Heart left ventricle (tissue), 16 donors: ENCODE results near the gene CAMTA1. TPM values are rescaled to one million over a fixed set of nuclear protein-coding genes. Genes with fewer than 3 reads are reported as not detected.

ENCODE experiments used
- ATAC-seq, 4 donors: fragments of 200-7000 bp; cut with Tn5 transposase; one replicate each; pipeline ENCODE4 v1.9.1; 2020 to 2022; ENCODE audit warnings: moderate library complexity in 4 of 4, mild to moderate bottlenecking in 3 of 4, moderate number of reproducible peaks in 1 of 4
- DNase-seq, 5 donors: peaks; one replicate each; pipeline ENCODE4 v3.0.0-alpha.2; 2020
- H3K27ac ChIP-seq, 12 donors: fragments of 200-600 bp; sonication (generic) in 4 of 12; one replicate each; pipeline versions ENCODE4 v1.5.0 to v1.8.0; 2016 to 2022; ENCODE audit warnings: mild to moderate bottlenecking in 2 of 12
- H3K27me3 ChIP-seq, 9 donors: fragments of 200-600 bp; sonication (generic) in 2 of 9; one replicate each; pipeline versions ENCODE4 v1.5.1 to v1.8.0; 2016 to 2022; ENCODE audit warnings: mild to moderate bottlenecking in 3 of 9
- H3K36me3 ChIP-seq, 9 donors: fragments of 200-600 bp; sonication (generic) in 2 of 9; one replicate each; pipeline versions ENCODE4 v1.5.0 to v1.8.0; 2018 to 2022; ENCODE audit warnings: mild to moderate bottlenecking in 2 of 9
- H3K4me1 ChIP-seq, 12 donors: fragments of 200-600 bp; sonication (generic) in 4 of 12; one replicate each; pipeline versions ENCODE4 v1.5.0 to v1.8.0; 2016 to 2022; ENCODE audit warnings: mild to moderate bottlenecking in 3 of 12
- H3K4me3 ChIP-seq, 12 donors: fragments of 200-600 bp; sonication (generic) in 4 of 12; one replicate each; pipeline versions ENCODE4 v1.5.0 to v1.8.0; 2017 to 2022; ENCODE audit warnings: mild to moderate bottlenecking in 9 of 12, moderate library complexity in 4 of 12
- H3K9me3 ChIP-seq, 12 donors: fragments of 200-600 bp; sonication (generic) in 4 of 12; one replicate each; pipeline versions ENCODE4 v1.5.0 to v1.8.0; 2016 to 2022; ENCODE audit warnings: mild to moderate bottlenecking in 1 of 12
- POLR2A ChIP-seq, 2 donors: fragments of 450-650 bp; IDR thresholded peaks; one replicate each; pipeline ENCODE4 v1.6.1; 2017; ENCODE audit warnings: antibody characterized with exemption in 2 of 2, mild to moderate bottlenecking in 2 of 2, moderate library complexity in 2 of 2
- WGBS, 4 donors: extraction: QIAGEN DNeasy Blood & Tissue Kit in 2 of 4; methylation state at CpG; one replicate each; pipeline versions ENCODE4 v1.1.5 to v1.1.7; 2013 to 2018; 5-methylcytosine and 5-hydroxymethylcytosine counted together
- intact Hi-C, 10 donors: fragments of 100-400 bp; cut with DNase I; formaldehyde crosslinking; loops; one replicate each; pipeline versions ENCODE4 v1.11.1 to v1.14.2; 2022
- polyA plus RNA-seq, 2 donors: library from polyadenylated mRNA; stranded (reverse); fragments of 200-250 nt; gene quantifications; one replicate each; pipeline ENCODE4 v1.2.3, GENCODE V29; 2013
- total RNA-seq, 9 donors: library from RNA; depleted of rRNA in 2 of 9; stranded (reverse); fragments of >200 nt in 2 of 9; fragmentation: NEBNext Ultra II Directional in 3 of 9; extraction: Animal tissue kit (Norgen Biotek cat#: 25700) in 3 of 9; gene quantifications; one replicate each; pipeline versions ENCODE4 v1.1.0 to v1.2.4, GENCODE V29; 2016 to 2023
- TF ChIP-seq, protein P1 (sequence below), 12 donors: fragments of 200-600 bp; sonication (generic) in 4 of 12; IDR thresholded peaks; one replicate each; pipeline versions ENCODE4 v1.5.0 to v1.8.0; 2018 to 2022; ENCODE audit warnings: antibody characterized with exemption in 12 of 12, mild to moderate bottlenecking in 5 of 12
- donor health status: ischemic (EF 13 %, LVEDD 7.1; RV severe dilation, severe dysfunction).
- donor health status: healthy with polysubstance abuse.
- donor health status: DM: no; HTN: yes; CAD: no.
- donor health status: DM: no; HTN: no; CAD: no.
- donor health status: ischemic (EF 25% LVEDD 6.9; RV normal size, moderate dysfunction).
- donor health status: ischemic (EF 25% LVEDD 5.7; RV mildly dilated, moderate dysfunction).
- donor health status: healthy.
- donor health status: DM: yes; HTN: yes; CAD: no.
- donor health status: ischemic (EF 35%, LVEDD 5.7; RV mildly dilated, moderate dysfunction).
- donor health status: nonischemic (EF 11% LVEDD 7.7; RV severe dilation, severe dysfunction).
- donor health status: DM: yes; HTN: yes; CAD: no.
- donor health status: PGD.
- donor health status: ischemic (EF 29% LVEDD 5.4; RV normal size, mild dysfunction).
- donor health status: nonischemic (EF 23%, LVEDD 6.1; RV moderate dilation, normal function).

Gene CAMTA1
- total and polyA plus RNA-seq, 11 donors: 114 to 303 (median 137) TPM

- 66 to 74% (median 70%) methylated on average over 13 of the region's 13 CpGs for WGBS, 4 donors
- intact Hi-C loops: no loop called here
- H3K9me3 ChIP-seq: no peaks in the 10 kb centered on the region
- ATAC-seq (no peak), DNase-seq (no peak)
- TF ChIP-seq POLR2A (IDR thresholded peaks at IDR 0.05): no peak
- TF ChIP-seq, protein P1, sequence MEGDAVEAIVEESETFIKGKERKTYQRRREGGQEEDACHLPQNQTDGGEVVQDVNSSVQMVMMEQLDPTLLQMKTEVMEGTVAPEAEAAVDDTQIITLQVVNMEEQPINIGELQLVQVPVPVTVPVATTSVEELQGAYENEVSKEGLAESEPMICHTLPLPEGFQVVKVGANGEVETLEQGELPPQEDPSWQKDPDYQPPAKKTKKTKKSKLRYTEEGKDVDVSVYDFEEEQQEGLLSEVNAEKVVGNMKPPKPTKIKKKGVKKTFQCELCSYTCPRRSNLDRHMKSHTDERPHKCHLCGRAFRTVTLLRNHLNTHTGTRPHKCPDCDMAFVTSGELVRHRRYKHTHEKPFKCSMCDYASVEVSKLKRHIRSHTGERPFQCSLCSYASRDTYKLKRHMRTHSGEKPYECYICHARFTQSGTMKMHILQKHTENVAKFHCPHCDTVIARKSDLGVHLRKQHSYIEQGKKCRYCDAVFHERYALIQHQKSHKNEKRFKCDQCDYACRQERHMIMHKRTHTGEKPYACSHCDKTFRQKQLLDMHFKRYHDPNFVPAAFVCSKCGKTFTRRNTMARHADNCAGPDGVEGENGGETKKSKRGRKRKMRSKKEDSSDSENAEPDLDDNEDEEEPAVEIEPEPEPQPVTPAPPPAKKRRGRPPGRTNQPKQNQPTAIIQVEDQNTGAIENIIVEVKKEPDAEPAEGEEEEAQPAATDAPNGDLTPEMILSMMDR (IDR thresholded peaks at IDR 0.05): no peak
- no peak overlapping the region for H3K27ac ChIP-seq
- H3K36me3 ChIP-seq: no peaks in the 10 kb centered on the region
- no peaks in the 10 kb centered on the region for H3K4me1 ChIP-seq
- no peaks in the 10 kb centered on the region for H3K27me3 ChIP-seq
- H3K4me3 ChIP-seq: no peak overlapping the region
Observed at GRCh38 chr1:7255303-7256058, 470.2 kb downstream of the CAMTA1 start.

DNA sequence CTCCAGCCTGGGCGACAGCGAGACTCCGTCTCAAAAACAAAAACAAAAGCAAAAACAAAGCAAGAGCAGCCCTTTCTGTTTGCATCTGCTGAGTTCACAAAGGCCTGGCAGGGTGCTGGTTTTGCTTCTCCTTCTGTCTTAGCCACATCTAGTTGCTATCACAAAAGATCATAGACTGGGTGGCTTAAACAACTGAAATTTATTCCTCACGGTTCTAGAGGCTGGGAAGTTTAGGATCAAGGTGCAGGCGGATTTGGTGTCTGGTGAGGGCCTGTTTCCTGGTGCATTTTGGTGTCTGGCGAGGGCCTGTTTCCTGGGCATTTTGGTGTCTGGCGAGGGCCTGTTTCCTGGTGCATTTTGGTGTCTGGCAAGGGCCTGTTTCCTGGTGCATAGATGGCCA is 471.3 kb downstream of the CAMTA1 start:
- TF ChIP-seq, protein P1 (IDR thresholded peaks at IDR 0.05): no peak
- no peak for TF ChIP-seq POLR2A (IDR thresholded peaks at IDR 0.05)
- Histone ChIP-seq H3K4me3 (no peak overlapping the region), H3K27ac (no peak overlapping the region), H3K4me1 (no peaks in the 10 kb centered on the region), H3K27me3 (peaks cover 0 to 4% (median 0%) of the 10 kb centered on the region in 9 donors), H3K36me3 (no peaks in the 10 kb centered on the region), H3K9me3 (no peaks in the 10 kb centered on the region)
- ATAC-seq (no peak), DNase-seq (no peak)
- 81 to 87% (median 84%) methylated on average over 6 to 7 of the region's 7 CpGs for WGBS, 4 donors
- intact Hi-C loops: no loop called here

- H3K36me3 ChIP-seq: no peaks in the 10 kb centered on the region
- H3K4me3 ChIP-seq: no peak overlapping the region
- no peaks in the 10 kb centered on the region for H3K9me3 ChIP-seq
- peaks cover 0 to 7% (median 0%) of the 10 kb centered on the region in 9 donors for H3K27me3 ChIP-seq
- no peak for DNase-seq
- TF ChIP-seq, protein P1 (IDR thresholded peaks at IDR 0.05): no peak
- no peak for TF ChIP-seq POLR2A (IDR thresholded peaks at IDR 0.05)
- H3K27ac ChIP-seq: no peak overlapping the region
- no peak for ATAC-seq
- 75 to 83% (median 78%) methylated on average over 10 of the region's 10 CpGs for WGBS, 4 donors
- H3K4me1 ChIP-seq: no peaks in the 10 kb centered on the region
- intact Hi-C loops: no loop called here
Observed at GRCh38 chr1:7257225-7257624, 472.0 kb downstream of the CAMTA1 start.

DNA sequence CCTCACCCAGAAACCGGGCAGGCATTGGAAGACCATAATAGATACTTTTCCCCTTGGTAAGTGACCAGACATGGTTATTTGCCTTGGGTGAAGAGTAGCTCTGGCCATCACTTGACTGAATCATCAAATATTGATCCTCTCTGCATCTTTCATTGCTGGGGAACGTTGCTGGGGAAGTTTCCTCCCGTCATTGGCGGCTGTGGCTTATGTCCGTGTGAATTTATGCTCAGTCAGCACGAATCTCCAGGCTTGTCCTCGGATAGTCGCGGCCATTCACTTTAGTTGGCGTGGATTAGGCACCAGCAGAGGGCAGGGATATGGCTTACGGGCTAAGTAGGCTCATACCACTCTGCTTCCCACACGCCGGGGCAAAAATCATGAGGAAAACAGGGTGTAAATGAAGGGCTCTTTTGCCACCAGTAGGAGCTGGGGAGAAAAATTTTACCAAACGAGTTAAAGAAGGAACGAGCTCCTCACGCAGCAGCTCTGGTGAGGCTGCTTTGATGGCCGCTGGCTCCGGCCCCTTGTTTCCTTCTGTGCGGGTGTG is 473.4 kb downstream of the CAMTA1 start:
- TF ChIP-seq, protein P1 (IDR thresholded peaks at IDR 0.05): no peak
- no peak for TF ChIP-seq POLR2A (IDR thresholded peaks at IDR 0.05)
- no peak for ATAC-seq

More for the DNA sequence above, 473.4 kb downstream of the CAMTA1 start:
- Histone ChIP-seq H3K27me3 (peaks cover 0 to 7% (median 0%) of the 10 kb centered on the region in 9 donors), H3K27ac (no peak overlapping the region), H3K9me3 (no peaks in the 10 kb centered on the region), H3K4me1 (no peaks in the 10 kb centered on the region), H3K4me3 (no peak overlapping the region), H3K36me3 (no peaks in the 10 kb centered on the region)
- DNase-seq: no peak
- intact Hi-C loops: no loop called here
- WGBS, 4 donors: 87 to 90% (median 89%) methylated on average over 19 of the region's 19 CpGs
